Stimulated activated CD4-positive, alpha-beta T cell treated with anti-CD3 and anti-CD28 coated beads, Interleukin-15, amount 100 ng/mL, for 24 hours (primary cell): ENCODE measurements around the gene PML.
"Not testable (repeated sequence)": the region's sequence is repeated elsewhere in the genome, so short reads cannot be mapped to it uniquely, and the experiment has no call there.

Experiments
- DNase-seq: peaks from one replicate; pipeline ENCODE4 v3.0.0-alpha.2; 2020

PML gene

DNA sequence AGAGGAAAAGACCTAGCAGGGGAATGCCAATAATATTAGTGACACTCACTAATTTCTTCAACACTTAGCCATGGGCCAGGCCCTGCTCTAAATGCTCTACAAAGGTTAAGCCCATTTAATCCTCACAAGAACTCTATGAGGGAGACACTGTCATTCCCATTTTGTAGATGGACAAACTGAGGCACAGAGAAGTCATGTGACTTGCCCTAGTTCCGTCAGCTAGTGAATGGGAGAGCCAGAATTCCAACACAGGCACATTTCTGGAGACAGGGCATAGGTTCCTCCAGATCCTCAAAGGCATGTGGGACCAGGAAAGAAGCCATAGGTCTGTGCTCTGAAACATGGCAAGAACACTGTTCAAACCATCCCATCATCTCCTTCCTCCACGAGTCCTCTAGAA lies 36.7 kb upstream of the PML start:
- no peak for DNase-seq

DNA sequence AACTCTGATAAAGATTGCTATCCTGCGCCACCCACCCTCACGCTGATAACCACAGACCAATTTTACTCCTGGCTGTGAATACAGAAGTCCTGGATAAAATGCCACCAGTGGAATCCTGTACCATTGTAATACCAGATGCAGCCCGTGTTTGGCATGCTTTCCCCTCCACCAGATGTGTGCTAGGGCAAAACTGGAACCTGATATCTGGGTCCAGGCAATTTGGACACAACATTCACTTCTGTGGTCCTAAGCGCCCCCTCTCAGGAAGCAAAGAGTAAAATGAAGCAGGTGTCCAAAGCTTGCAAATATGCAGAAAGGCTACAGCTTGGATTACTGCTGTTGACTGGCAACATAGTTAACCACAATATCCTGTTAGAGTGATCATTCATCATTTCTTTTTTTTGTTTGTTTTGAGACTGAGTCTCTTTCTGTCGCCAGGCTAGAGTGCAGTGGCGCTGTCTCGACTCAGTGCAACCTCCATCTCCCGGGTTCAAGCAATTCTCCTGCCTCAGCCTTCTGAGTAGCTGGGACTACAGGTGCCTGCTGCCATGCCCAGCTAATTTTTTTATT lies 35.4 kb upstream of the PML start:
- no peak for DNase-seq

DNA sequence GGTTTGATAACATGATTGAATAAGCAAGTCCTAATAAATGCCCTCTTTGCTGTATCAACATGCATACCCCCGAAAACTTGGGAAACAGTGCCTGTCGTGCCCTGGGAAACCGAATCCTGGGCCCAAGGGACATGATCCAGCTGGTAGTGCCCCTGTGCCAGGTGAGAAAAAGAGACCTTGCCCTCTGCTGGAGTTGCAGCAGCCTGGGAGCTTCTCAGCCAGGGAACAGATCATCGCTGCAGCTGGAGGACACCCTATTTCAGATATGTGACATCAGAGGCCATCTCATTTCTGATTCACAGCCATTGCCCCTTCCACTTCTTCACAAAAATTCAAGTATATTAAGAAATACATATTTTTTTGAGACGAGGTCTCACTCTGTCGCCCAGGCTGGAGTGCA lies 34.7 kb upstream of the PML start:
- DNase-seq: no peak

- DNase-seq: not testable (repeated sequence)
These were observed 33.9 kb upstream of the PML start for GRCh38 chr15:73960472-73961070.

GRCh38 chr15:73962433-73962832 lies 32.1 kb upstream of the PML start:
- no peak for DNase-seq

DNA sequence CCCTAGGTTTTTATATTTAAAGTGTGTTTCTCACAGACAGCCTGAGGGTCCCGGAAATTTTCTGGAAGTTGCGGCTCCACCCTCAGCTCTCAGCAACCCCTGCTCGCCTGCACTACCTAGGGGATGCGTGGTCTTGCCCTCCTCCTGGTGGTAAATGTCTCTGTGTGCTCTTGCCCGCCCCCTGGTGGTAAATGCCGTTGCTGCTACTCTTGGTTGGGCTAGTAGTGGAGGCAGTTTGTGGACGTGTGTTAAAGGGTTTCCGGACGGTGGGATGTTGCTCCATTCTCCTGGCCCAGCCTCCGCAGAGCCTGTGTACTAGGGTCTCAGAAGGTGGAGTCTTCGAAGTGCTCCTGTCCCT lies 29.8 kb upstream of the PML start:
- DNase-seq: peak; percentile 90

GRCh38 chr15:73965094-73965757 lies 29.3 kb upstream of the PML start:
- DNase-seq: peak; percentile 80

DNA sequence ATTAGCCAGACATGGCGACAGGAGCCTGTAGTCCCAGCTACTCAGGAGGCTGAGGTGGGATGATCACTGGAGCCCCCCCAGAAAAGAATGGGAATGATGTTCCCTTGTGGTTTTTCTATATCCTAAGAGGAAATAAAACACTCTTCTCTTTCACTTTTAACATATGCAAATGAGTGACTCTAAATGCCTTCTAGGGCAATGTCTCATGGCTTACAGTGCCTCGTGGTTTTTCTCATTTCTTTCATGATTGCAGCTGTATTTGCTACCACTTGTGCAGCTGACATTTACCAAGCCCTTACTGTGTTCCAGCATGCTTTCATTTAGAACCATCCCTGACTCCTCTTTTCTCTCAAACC lies 28.8 kb upstream of the PML start:
- DNase-seq: peak; percentile 17

GRCh38 chr15:73968461-73968860 lies 26.1 kb upstream of the PML start:
- DNase-seq: no peak

GRCh38 chr15:73969151-73969759 lies 25.3 kb upstream of the PML start:
- no peak for DNase-seq

- DNase-seq: peak; percentile 89
These were observed 21.4 kb upstream of the PML start for GRCh38 chr15:73972984-73973682.

- DNase-seq: not testable (repeated sequence)
These were observed 20.8 kb upstream of the PML start for GRCh38 chr15:73973683-73974200.

- DNase-seq: peak; percentile 56
These were observed 18.9 kb upstream of the PML start for GRCh38 chr15:73975440-73976125.

DNA sequence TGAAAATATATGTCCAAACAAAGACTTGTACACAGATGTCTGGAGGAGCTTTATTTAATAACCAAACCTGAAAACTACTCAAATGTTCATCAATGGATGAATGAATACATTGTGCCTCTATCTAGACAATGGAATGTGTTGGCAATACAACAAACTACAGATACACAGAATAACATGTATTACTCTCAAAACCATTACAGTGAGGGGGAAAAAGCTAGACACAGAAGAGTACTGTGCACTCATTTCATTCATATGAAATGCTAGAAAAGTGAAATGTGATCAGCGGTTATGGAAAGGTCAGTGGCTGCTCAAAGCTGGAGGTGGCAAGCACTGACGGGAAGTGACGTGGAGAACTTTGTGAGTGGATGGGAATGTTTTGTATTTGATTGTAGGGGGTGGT lies 15.6 kb upstream of the PML start:
- DNase-seq: no peak

- no peak for DNase-seq
These were observed 14.9 kb upstream of the PML start for GRCh38 chr15:73979636-73980035.

DNA sequence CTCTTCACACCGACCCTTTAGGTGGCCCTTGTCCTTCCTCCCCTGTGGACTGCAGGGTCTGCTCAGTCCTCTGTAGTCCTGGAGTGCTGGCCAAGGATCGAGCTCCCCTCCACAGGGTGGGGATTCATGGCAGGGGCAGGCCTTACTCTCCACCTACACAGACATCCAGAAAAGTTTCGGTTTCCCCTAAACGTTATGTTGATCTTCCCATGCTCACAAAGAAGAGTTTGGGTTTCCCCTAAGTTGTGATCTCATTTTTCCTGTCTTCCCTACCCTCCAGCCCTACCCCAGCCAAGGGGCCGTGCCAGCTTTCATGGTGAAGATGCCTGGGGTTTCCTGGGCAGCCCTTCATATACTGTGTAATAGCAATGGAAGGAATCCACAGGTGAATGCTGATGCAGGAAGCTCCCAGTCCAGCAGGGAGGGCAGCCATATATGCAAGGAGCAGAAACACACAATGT lies 12.7 kb upstream of the PML start:
- DNase-seq: peak; percentile 20

DNA sequence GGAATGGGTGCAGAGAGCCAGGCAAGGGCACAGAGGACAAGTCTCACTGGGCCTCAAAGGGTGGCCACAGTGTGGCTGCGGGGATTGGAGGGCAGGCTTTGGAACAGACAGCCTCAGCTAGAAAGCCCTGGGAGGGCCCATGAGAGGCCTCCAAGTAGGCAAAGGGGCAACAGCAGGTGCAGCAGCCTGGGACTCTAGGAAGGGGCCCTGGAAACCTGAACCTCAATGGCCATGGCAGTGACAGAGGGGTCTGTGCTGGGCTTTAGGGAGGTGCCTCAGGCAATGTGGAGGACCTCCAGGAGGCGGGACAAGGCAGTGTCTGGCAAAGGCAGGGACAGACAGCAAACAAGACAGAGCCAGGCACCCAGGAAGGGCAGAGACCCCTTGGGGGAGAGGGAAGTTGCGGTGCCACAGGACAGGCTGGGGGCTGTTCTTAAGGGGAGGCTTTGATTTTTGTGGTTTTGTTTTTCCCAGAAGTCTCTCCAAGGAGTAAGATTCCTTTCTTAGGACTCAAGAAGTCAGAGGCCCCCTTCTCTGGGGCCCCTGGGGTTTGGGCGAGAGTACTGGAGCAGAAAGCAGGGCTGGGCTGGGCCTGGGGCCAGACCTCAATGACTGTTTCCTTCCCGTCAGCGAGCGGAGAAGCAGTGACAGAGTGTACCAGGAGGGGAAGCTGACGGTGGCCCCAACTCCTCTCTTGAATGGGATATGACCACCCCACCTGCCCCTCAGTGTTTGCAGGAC lies 12.1 kb upstream of the PML start:
- peak; percentile 65 for DNase-seq

DNA sequence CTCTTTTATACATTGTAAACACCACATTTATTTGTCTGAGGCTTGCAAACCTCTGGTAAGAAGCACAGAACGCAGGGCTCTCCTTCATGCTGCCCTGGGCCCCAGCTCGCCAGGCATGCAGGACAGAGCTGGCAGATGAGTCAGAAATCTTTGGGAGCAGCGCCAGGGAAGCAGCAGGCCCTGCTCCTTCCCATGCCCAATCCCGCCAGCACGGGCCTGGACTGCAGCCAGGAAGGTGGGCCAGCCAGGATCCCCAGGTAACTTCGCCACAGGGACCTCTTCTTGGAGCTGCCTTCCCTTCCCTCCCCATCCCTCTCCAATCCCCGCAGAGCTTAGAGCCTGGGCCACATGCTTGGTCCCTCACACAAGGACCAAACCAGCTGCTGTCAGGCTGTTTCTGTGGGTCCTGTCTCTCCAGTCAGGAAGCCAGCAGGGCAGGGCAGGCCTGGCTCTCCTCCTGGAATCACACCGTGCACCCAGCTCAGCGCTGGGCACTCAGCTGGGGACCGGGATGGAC lies 11.2 kb upstream of the PML start:
- no peak for DNase-seq

DNA sequence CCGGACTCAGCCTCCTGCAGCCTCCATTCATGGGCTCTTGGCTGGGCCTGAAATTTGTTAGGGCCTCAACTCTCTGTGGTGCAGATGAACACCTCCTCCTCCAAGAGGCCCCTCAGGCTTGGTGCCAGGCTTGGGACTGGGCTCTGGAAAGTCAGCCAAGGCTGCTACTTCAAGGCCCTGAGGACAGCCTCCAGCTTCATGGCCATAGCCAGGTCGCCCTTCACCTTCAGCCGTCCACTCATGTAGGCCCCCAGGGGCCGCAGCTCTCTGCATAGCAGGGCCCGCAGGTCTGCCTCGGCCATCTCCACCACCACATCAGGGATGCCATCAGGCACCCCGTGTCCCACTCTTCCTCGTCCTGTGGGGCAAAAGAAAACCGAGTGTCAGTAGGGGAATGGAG lies 10.7 kb upstream of the PML start:
- no peak for DNase-seq

DNA sequence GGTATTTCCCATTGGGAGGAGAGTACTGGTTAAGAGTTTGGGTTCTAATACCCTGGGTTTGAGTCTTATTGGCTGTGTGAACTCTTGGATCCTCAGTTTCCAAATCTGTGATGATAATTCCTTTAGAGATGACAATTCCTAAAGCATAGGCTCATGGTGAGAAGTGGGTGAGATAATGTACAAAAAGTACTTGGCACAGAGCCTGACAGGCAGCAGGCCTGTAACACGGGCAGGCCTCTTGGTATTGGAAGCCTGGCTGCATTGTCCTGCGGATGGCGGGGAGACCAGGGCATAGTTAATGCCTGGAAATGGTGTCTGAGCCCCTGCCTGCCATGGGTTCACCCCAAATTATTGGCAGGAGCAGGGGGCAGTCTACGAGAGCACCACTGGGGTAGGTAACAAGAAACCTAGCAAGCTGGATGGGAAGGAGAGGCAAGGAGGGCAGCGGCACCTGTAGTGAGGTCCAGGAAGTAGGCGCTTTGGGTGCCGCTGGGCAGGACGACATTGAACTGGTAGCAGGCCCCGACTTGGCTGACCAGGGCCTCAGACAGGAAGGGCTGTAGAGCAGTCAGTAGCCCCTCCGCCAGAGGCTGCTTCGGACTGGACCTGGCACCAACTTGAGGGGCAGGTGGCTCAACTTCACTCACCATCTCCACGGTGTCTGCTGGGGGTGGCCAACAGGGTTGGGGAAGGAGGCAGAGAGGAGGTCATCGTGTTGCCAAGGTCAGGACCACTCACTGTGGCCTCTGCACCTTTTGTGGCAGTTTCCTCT lies 10.1 kb upstream of the PML start:
- DNase-seq: no peak
